K562 (cell line): ENCODE results near the gene CEP44. TPM values are rescaled to one million over a fixed set of nuclear protein-coding genes. Genes with fewer than 3 reads are reported as not detected.

Experiments used
- ARID4B ChIP-seq: sonication (generic); formaldehyde crosslinking; IDR thresholded peaks from 2 replicates; pipeline ENCODE4 v1.8.0; 2022; ENCODE audit warnings: mild to moderate bottlenecking, missing genetic modification reagents
- COPS2 ChIP-seq: fragments of 450-650 bp; conservative IDR thresholded peaks from 2 replicates; pipeline ENCODE4 v1.6.1; 2016; ENCODE audit warnings: mild to moderate bottlenecking, moderate library complexity
- ERF ChIP-seq: fragments of 450-650 bp; formaldehyde crosslinking; IDR thresholded peaks from 2 replicates; pipeline ENCODE4 v1.4.0; 2020; ENCODE audit warnings: mild to moderate bottlenecking, mixed read lengths
- ESRRB ChIP-seq: fragments of 250-450 bp; sonication (Bioruptor Pico); IDR thresholded peaks from 2 replicates; pipeline ENCODE4 v1.5.0; 2020; ENCODE audit warnings: mild to moderate bottlenecking, moderate library complexity, borderline replicate concordance
- PHB ChIP-seq: fragments of 250-450 bp; sonication (Bioruptor Pico); IDR thresholded peaks from 2 replicates; pipeline ENCODE4 v1.5.0; 2021
- POLR2H ChIP-seq: IDR thresholded peaks from 2 replicates; pipeline ENCODE4 v1.6.1; 2016; ENCODE audit warnings: missing genetic modification characterization, low read depth, mild to moderate bottlenecking, control low read depth, missing compliant biosample characterization, moderate library complexity
- RBM15 ChIP-seq: fragments of 200-400 bp; formaldehyde crosslinking; IDR thresholded peaks from 2 replicates; pipeline ENCODE4 v1.6.1; 2018; ENCODE audit warnings: mild to moderate bottlenecking, low read length, moderate library complexity; ENCODE audit not compliant: insufficient read depth
- TCF3 ChIP-seq: sonication (generic); formaldehyde crosslinking; IDR thresholded peaks from 2 replicates; pipeline ENCODE4 v1.4.0; 2020; ENCODE audit warnings: mild to moderate bottlenecking, missing genetic modification reagents
- TEAD1 ChIP-seq, 2 experiments: fragments of 450-650 bp in 1 of 2; sonication (generic) in 1 of 2; formaldehyde crosslinking; IDR thresholded peaks; 2 replicates each; pipeline versions ENCODE4 v1.4.0 to v1.8.0; 2020 to 2022; ENCODE audit warnings: mild to moderate bottlenecking in 2 of 2, missing genetic modification reagents in 1 of 2
- TFAM ChIP-seq: fragments of 250-450 bp; sonication (Bioruptor Pico); conservative IDR thresholded peaks from 2 replicates; pipeline ENCODE4 v1.5.0; 2021; ENCODE audit warnings: mild to moderate bottlenecking, moderate library complexity
- VEZF1 ChIP-seq: fragments of 200-800 bp; sonication (Bioruptor generic); IDR thresholded peaks from 2 replicates; pipeline ENCODE4 v1.6.1; 2017; ENCODE audit warnings: missing genetic modification characterization, missing compliant biosample characterization
- ZBTB12 ChIP-seq: fragments of 250-450 bp; sonication (Bioruptor Pico); IDR thresholded peaks from 2 replicates; pipeline ENCODE4 v1.4.0; 2020
- ZNF121 ChIP-seq: sonication (generic); formaldehyde crosslinking; conservative IDR thresholded peaks from 2 replicates; pipeline ENCODE4 v1.8.0; 2022; ENCODE audit warnings: missing genetic modification reagents
- ZNF280B ChIP-seq: fragments of 250-450 bp; sonication (Bioruptor Pico); IDR thresholded peaks from 2 replicates; pipeline ENCODE4 v1.5.1; 2021; ENCODE audit warnings: mild to moderate bottlenecking
- ZNF311 ChIP-seq: fragments of 250-450 bp; sonication (Bioruptor Pico); IDR thresholded peaks from 2 replicates; pipeline ENCODE4 v1.4.0; 2020; ENCODE audit warnings: mild to moderate bottlenecking, moderate library complexity
- ZNF79 ChIP-seq: fragments of 250-450 bp; sonication (Bioruptor Pico); IDR thresholded peaks from 2 replicates; pipeline ENCODE4 v1.4.0; 2020; ENCODE audit warnings: low read depth, mild to moderate bottlenecking, moderate library complexity
- polyA plus RNA-seq, 8 experiments: library from polyadenylated mRNA; depleted of rRNA in 4 of 8; stranded (reverse) in 5 of 8; unstranded in 3 of 8; fragments of >200 nt; fragmentation: Nextera tagmentation in 2 of 8; fragmentation: Illumina TruSeq in 1 of 8; extraction: Ambion mirVana in 2 of 8; extraction: Trizol in 1 of 8; gene quantifications; 2 replicates each; pipeline versions ENCODE4 v1.2.1 to v1.2.3, GENCODE V29; 2011 to 2014; ENCODE audit warnings: inconsistent platforms in 1 of 8, missing spikeins in 1 of 8
- total RNA-seq, 7 experiments: library from RNA; depleted of rRNA in 6 of 7; stranded (reverse); fragments of >200 nt in 6 of 7; fragmentation: Illumina TruSeq in 2 of 7; extraction: Trizol in 2 of 7; gene quantifications; 2 replicates each; pipeline versions ENCODE4 v1.2.1 to v1.2.3, GENCODE V29; 2011 to 2021; ENCODE audit warnings: low replicate concordance in 1 of 7
- TF ChIP-seq, protein P1 (sequence below): fragments of 250-450 bp; sonication (Bioruptor Pico); IDR thresholded peaks from 2 replicates; pipeline ENCODE4 v1.5.0; 2021

The CEP44 gene
- total and polyA plus RNA-seq, 9 of the 15 experiments (the other 6 are each of a cell fraction or from before 2014, with no cell fraction given): 19.6 to 45.0 (median 24.4) TPM

DNA sequence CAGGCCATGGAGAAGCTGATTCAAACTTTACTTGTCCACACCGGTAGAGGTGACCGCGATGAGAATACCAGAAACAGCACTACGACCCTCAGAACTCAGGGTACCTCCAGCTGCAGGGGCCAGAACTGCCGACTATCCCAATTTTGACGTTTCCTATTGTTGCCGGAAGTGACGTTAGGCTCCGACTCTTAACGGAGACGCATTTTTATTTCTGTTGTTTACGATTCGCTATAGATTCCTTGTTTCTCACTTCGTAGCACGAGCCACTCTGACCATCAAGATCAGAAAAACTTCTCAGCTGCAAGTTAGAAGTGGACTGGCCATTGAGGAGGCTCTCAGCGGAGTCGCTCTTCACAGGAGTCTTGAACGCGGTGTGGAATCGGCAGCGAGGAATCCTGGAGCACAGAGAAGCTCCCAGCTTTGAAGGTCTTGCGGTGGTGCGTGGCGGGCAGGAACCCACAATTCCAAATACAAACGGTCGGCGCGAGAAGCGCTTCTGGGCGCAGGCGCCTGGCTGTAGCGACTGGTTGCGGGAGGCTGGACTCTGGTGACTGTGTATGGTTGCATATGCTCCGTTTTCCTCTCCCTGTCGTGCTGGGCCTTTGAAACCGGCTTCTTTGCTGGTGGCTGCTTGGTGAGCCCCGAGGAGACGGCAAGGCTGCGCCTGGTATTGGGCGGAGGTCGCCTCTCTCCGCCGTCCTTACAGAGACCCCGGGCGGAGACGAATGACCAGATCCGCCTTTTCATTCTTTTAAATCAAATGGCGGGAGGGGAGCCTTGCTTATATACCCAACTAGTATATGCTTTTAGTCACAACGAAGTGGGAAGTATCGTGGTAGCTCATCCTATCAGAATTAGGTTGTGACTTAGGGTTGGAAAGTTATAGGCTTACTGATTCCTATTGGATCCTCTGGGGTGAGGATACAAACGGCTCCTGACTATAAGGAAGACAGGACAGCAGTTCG, at the start of gene CEP44, which contains the start of gene FBXO8 (continued):
- TF ChIP-seq ARID4B (CRISPR knock-in tag): peak; percentile 69; the same call in 1 of the 2 replicates
- TF ChIP-seq ZNF280B (CRISPR knock-in tag): no peak
- no peak for TF ChIP-seq ZNF121 (CRISPR knock-in tag)
- no peak for TF ChIP-seq ZNF79 (CRISPR knock-in tag)
- no peak for TF ChIP-seq ERF (CRISPR knock-in tag)
- TF ChIP-seq ESRRB (CRISPR knock-in tag): no peak
- TF ChIP-seq COPS2: no peak
- TF ChIP-seq ZNF311 (CRISPR knock-in tag): no peak
- peak; percentile 91 for TF ChIP-seq ZBTB12 (CRISPR knock-in tag)
- TF ChIP-seq TFAM (CRISPR knock-in tag): no peak
- peak in 1 of 2 experiments; percentile 92; a peak in 2 of 4 replicates for TF ChIP-seq TEAD1 (CRISPR knock-in tag; IDR thresholded peaks at IDR 0.05)
- TF ChIP-seq PHB (CRISPR knock-in tag): no peak
- TF ChIP-seq, protein P1, sequence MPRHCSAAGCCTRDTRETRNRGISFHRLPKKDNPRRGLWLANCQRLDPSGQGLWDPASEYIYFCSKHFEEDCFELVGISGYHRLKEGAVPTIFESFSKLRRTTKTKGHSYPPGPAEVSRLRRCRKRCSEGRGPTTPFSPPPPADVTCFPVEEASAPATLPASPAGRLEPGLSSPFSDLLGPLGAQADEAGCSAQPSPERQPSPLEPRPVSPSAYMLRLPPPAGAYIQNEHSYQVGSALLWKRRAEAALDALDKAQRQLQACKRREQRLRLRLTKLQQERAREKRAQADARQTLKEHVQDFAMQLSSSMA (CRISPR knock-in tag): no peak
- TF ChIP-seq RBM15: no peak
- peak; percentile 79 for TF ChIP-seq POLR2H (tag)
- no peak for TF ChIP-seq VEZF1
- TF ChIP-seq TCF3 (CRISPR knock-in tag): 0 out of 2 replicates have a peak, but pooled peaks have one; percentile 25
